HepG2 (cell line): ENCODE measurements around the gene SPAG9. TPM values are rescaled to one million over a fixed set of nuclear protein-coding genes. Genes with fewer than 3 reads are reported as not detected.

Experiments
- ARHGAP35 ChIP-seq: sonication (generic); formaldehyde crosslinking; IDR thresholded peaks from 2 replicates; pipeline ENCODE4 v1.9.0; 2022; ENCODE audit warnings: mild to moderate bottlenecking, inconsistent platforms, moderate library complexity, missing genetic modification reagents, borderline replicate concordance
- ATAD3A ChIP-seq: sonication (generic); formaldehyde crosslinking; IDR thresholded peaks from 2 replicates; pipeline ENCODE4 v1.4.0; 2020; ENCODE audit warnings: missing genetic modification reagents
- BRCA1 ChIP-seq: sonication (generic); formaldehyde crosslinking; IDR thresholded peaks from 2 replicates; pipeline ENCODE4 v1.4.0; 2020; ENCODE audit warnings: missing genetic modification reagents
- CENPT ChIP-seq: sonication (generic); formaldehyde crosslinking; IDR thresholded peaks from 2 replicates; pipeline ENCODE4 v1.8.0; 2022; ENCODE audit warnings: low read depth, mild to moderate bottlenecking, moderate library complexity, missing genetic modification reagents
- ERF ChIP-seq: IDR thresholded peaks from 2 replicates; pipeline ENCODE4 v1.6.1; 2018; ENCODE audit warnings: missing biosample characterization, missing genetic modification reagents
- MXI1 ChIP-seq: IDR thresholded peaks from 3 replicates; pipeline ENCODE4 v1.6.1; 2012; ENCODE audit warnings: low read depth, low read length, inconsistent platforms, borderline replicate concordance
- NR2F2 ChIP-seq: IDR thresholded peaks from 2 replicates; pipeline ENCODE4 v1.6.1; 2012; ENCODE audit warnings: low read depth, inconsistent platforms, borderline replicate concordance
- NR2F6 ChIP-seq, 2 experiments: IDR thresholded peaks; 2 replicates each; pipeline ENCODE4 v1.6.1; 2016; ENCODE audit warnings: antibody characterized with exemption in 1 of 2, mild to moderate bottlenecking in 1 of 2
- PAF1 ChIP-seq: IDR thresholded peaks from 2 replicates; pipeline ENCODE4 v1.6.1; 2016; ENCODE audit warnings: missing genetic modification reagents, missing compliant biosample characterization
- SP4 ChIP-seq: sonication (generic); formaldehyde crosslinking; IDR thresholded peaks from 2 replicates; pipeline ENCODE4 v1.8.1; 2023; ENCODE audit warnings: mild to moderate bottlenecking, missing genetic modification reagents
- SRSF9 ChIP-seq: fragments of 200-400 bp; formaldehyde crosslinking; IDR thresholded peaks from 2 replicates; pipeline ENCODE4 v1.6.1; 2018; ENCODE audit warnings: borderline replicate concordance, mild to moderate bottlenecking, low read depth, low read length; ENCODE audit not compliant: insufficient read depth, poor library complexity, severe bottlenecking
- TARDBP ChIP-seq: sonication (generic); formaldehyde crosslinking; IDR thresholded peaks from 2 replicates; pipeline ENCODE4 v1.8.0; 2022; ENCODE audit warnings: mild to moderate bottlenecking, missing genetic modification reagents
- TCF7L2 ChIP-seq: IDR thresholded peaks from 2 replicates; pipeline ENCODE4 v1.6.1; 2011; ENCODE audit warnings: mild to moderate bottlenecking, low read depth, low read length, moderate library complexity
- ZNF180 ChIP-seq: sonication (generic); formaldehyde crosslinking; IDR thresholded peaks from 2 replicates; pipeline ENCODE4 v1.4.0; 2020; ENCODE audit warnings: low read depth, missing genetic modification reagents, borderline replicate concordance
- ZNF230 ChIP-seq: sonication (generic); formaldehyde crosslinking; IDR thresholded peaks from 2 replicates; pipeline ENCODE4 v1.4.0; 2020; ENCODE audit warnings: mild to moderate bottlenecking, missing genetic modification reagents
- ZNF441 ChIP-seq: sonication (generic); formaldehyde crosslinking; IDR thresholded peaks from 2 replicates; pipeline ENCODE4 v1.7.0; 2021; ENCODE audit warnings: missing genetic modification reagents, borderline replicate concordance
- ZNF468 ChIP-seq: sonication (generic); formaldehyde crosslinking; IDR thresholded peaks from 2 replicates; pipeline ENCODE4 v1.8.0; 2022; ENCODE audit warnings: mild to moderate bottlenecking, moderate library complexity, missing genetic modification reagents
- ZNF724P ChIP-seq: sonication (generic); formaldehyde crosslinking; IDR thresholded peaks from 2 replicates; pipeline ENCODE4 v1.8.0; 2022; ENCODE audit warnings: missing genetic modification reagents, borderline replicate concordance
- ZSCAN21 ChIP-seq: sonication (generic); formaldehyde crosslinking; IDR thresholded peaks from 2 replicates; pipeline ENCODE4 v1.8.0; 2022; ENCODE audit warnings: mild to moderate bottlenecking, missing genetic modification reagents, moderate library complexity, borderline replicate concordance
- polyA plus RNA-seq, 8 experiments: library from polyadenylated mRNA; depleted of rRNA in 3 of 8; stranded (reverse) in 7 of 8; unstranded in 1 of 8; fragments of >200 nt; fragmentation: Illumina TruSeq in 4 of 8; extraction: Trizol in 4 of 8; gene quantifications; 2 replicates each; pipeline versions ENCODE4 v1.2.1 to v1.2.3, GENCODE V29; 2011 to 2016; ENCODE audit warnings: low read depth in 4 of 8, missing spikeins in 1 of 8, mixed read lengths in 1 of 8; ENCODE audit not compliant: insufficient read depth in 1 of 8
- total RNA-seq, 5 experiments: library from RNA; depleted of rRNA; stranded (reverse); fragments of >200 nt; fragmentation: Illumina TruSeq; extraction: Trizol; gene quantifications; 2 replicates each; pipeline ENCODE4 v1.2.3, GENCODE V29; 2016; ENCODE audit warnings: low read depth in 1 of 5
- TF ChIP-seq, protein P1 (sequence below): sonication (generic); formaldehyde crosslinking; IDR thresholded peaks from 2 replicates; pipeline ENCODE4 v1.9.0; 2021; ENCODE audit warnings: missing genetic modification reagents, borderline replicate concordance
- TF ChIP-seq, protein P2 (sequence below): sonication (generic); formaldehyde crosslinking; IDR thresholded peaks from 2 replicates; pipeline ENCODE4 v1.8.1; 2023; ENCODE audit warnings: mild to moderate bottlenecking, missing genetic modification reagents, borderline replicate concordance
- TF ChIP-seq, protein P3 (sequence below): sonication (generic); formaldehyde crosslinking; IDR thresholded peaks from 2 replicates; pipeline ENCODE4 v1.5.1; 2020; ENCODE audit warnings: missing genetic modification reagents, mild to moderate bottlenecking, borderline replicate concordance
- TF ChIP-seq, protein P4 (sequence below): sonication (generic); formaldehyde crosslinking; IDR thresholded peaks from 2 replicates; pipeline ENCODE4 v1.5.0; 2020; ENCODE audit warnings: missing genetic modification reagents

Gene SPAG9
- total and polyA plus RNA-seq, 2 of the 13 experiments (the other 11 are each of a cell fraction or from before 2014, with no cell fraction given), result 43.2 to 78.6 TPM

DNA sequence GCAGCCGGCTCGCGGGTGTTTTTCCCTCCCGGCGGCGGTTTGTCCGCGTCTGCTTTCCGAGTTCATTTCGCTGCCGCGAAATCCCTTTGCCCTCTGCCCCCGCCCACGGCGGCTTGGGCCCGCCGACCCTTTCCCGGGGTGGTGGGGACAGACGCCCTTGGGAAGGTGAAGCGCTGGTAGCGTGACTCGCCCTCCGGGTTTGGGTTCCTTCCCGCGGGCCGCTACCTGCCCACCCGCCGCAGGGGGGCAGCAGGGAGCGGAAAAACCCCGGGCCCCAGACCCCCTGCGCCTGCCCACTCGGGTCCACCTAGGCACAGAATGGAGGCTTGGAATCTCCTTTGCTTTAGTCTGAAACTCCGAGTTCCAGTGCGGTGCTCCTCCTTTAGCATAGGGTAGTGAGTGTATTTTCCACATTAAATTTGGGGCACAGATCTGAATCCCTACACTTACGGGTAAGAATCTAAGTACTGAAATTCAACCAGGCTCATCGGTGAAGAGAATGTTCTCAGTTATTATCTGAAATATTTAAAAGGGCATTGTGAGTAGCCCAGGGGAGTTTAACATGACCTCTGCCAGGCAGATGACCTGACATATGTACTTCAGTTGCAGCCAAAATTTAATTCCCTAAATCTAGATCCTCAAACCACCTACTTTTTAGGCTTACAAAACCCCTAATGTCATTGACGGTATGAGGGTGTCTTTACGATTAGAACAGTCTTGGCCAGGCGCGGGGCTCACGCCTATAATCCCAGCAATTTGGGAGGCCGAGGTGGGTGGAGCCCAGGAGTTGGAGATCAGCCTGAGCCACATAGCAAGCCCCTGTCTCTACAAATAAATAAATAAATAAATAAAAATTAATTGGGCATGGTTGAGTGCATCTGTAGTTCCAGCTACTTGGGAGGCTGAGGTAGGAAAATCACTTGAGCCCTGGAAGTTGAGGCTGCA lies 46.6 kb upstream of the SPAG9 start (continued):
- TF ChIP-seq ARHGAP35 (CRISPR knock-in tag) (0 out of 2 replicates have a peak, but pooled peaks have one; percentile 0), ZNF230 (peak; percentile 85), PAF1 (CRISPR knock-in tag) (no peak), ERF (CRISPR knock-in tag) (no peak), SRSF9 (no peak), ZNF441 (no peak), ZNF180 (no peak), ZNF468 (no peak), CENPT (CRISPR knock-in tag) (no peak), MXI1 (no peak), SP4 (CRISPR knock-in tag) (no peak), TARDBP (CRISPR knock-in tag) (peak; percentile 74; the same call in 1 of the 2 replicates), BRCA1 (CRISPR knock-in tag) (no peak), TCF7L2 (no peak), ATAD3A (no peak), NR2F2 (no peak), NR2F6 (IDR thresholded peaks at IDR 0.05) (no peak), NR2F6 (CRISPR knock-in tag; IDR thresholded peaks at IDR 0.05) (no peak), ZNF724P (CRISPR knock-in tag) (no peak), ZSCAN21 (CRISPR knock-in tag) (no peak; the same call in 1 of the 2 replicates)
- TF ChIP-seq, protein P1, sequence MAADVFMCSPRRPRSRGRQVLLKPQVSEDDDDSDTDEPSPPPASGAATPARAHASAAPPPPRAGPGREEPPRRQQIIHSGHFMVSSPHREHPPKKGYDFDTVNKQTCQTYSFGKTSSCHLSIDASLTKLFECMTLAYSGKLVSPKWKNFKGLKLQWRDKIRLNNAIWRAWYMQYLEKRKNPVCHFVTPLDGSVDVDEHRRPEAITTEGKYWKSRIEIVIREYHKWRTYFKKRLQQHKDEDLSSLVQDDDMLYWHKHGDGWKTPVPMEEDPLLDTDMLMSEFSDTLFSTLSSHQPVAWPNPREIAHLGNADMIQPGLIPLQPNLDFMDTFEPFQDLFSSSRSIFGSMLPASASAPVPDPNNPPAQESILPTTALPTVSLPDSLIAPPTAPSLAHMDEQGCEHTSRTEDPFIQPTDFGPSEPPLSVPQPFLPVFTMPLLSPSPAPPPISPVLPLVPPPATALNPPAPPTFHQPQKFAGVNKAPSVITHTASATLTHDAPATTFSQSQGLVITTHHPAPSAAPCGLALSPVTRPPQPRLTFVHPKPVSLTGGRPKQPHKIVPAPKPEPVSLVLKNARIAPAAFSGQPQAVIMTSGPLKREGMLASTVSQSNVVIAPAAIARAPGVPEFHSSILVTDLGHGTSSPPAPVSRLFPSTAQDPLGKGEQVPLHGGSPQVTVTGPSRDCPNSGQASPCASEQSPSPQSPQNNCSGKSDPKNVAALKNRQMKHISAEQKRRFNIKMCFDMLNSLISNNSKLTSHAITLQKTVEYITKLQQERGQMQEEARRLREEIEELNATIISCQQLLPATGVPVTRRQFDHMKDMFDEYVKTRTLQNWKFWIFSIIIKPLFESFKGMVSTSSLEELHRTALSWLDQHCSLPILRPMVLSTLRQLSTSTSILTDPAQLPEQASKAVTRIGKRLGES (CRISPR knock-in tag), result no peak
- TF ChIP-seq, protein P2, sequence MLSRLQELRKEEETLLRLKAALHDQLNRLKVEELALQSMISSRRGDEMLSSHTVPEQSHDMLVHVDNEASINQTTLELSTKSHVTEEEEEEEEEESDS (CRISPR knock-in tag), result peak; percentile 83; the same call in 1 of the 2 replicates
- TF ChIP-seq, protein P3, sequence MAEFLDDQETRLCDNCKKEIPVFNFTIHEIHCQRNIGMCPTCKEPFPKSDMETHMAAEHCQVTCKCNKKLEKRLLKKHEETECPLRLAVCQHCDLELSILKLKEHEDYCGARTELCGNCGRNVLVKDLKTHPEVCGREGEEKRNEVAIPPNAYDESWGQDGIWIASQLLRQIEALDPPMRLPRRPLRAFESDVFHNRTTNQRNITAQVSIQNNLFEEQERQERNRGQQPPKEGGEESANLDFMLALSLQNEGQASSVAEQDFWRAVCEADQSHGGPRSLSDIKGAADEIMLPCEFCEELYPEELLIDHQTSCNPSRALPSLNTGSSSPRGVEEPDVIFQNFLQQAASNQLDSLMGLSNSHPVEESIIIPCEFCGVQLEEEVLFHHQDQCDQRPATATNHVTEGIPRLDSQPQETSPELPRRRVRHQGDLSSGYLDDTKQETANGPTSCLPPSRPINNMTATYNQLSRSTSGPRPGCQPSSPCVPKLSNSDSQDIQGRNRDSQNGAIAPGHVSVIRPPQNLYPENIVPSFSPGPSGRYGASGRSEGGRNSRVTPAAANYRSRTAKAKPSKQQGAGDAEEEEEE (CRISPR knock-in tag), result no peak
- TF ChIP-seq, protein P4, sequence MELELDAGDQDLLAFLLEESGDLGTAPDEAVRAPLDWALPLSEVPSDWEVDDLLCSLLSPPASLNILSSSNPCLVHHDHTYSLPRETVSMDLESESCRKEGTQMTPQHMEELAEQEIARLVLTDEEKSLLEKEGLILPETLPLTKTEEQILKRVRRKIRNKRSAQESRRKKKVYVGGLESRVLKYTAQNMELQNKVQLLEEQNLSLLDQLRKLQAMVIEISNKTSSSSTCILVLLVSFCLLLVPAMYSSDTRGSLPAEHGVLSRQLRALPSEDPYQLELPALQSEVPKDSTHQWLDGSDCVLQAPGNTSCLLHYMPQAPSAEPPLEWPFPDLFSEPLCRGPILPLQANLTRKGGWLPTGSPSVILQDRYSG (CRISPR knock-in tag), result peak; percentile 55; the same call in 1 of the 2 replicates
